ENCODE results near the gene THOC3. TPM values are rescaled to one million over a fixed set of nuclear protein-coding genes. Genes with fewer than 3 reads are reported as not detected.
"Not testable (repeated sequence)": the region's sequence is repeated elsewhere in the genome, so short reads cannot be mapped to it uniquely, and the experiment has no call there.

The THOC3 gene
- total RNA-seq, 1 experiment from 2014 or later: 42.8 TPM

- not testable (repeated sequence) for DNase-seq, H3K36me3 ChIP-seq, H3K4me3 ChIP-seq
Observed at GRCh38 chr5:175952810-175953209, 15.3 kb downstream of the THOC3 start.

GRCh38 chr5:175951339-175951969, 16.7 kb downstream of the THOC3 start:
- not testable (repeated sequence) for H3K4me3 ChIP-seq, H3K9me3 ChIP-seq, H3K27me3 ChIP-seq, H3K36me3 ChIP-seq
- peak; percentile 10 for DNase-seq

More at GRCh38 chr5:175952810-175953209, 15.3 kb downstream of the THOC3 start:
- H3K9me3 ChIP-seq, H3K27me3 ChIP-seq: not testable (repeated sequence)

- DNase-seq, H3K27me3 ChIP-seq, H3K4me3 ChIP-seq, H3K36me3 ChIP-seq, H3K9me3 ChIP-seq: not testable (repeated sequence)
Observed at GRCh38 chr5:175948329-175949108, 19.6 kb downstream of the THOC3 start.

GRCh38 chr5:175943253-175943652, 24.9 kb downstream of the THOC3 start:
- not testable (repeated sequence) for H3K9me3 ChIP-seq, H3K4me3 ChIP-seq, H3K27me3 ChIP-seq, H3K36me3 ChIP-seq, DNase-seq

DNA sequence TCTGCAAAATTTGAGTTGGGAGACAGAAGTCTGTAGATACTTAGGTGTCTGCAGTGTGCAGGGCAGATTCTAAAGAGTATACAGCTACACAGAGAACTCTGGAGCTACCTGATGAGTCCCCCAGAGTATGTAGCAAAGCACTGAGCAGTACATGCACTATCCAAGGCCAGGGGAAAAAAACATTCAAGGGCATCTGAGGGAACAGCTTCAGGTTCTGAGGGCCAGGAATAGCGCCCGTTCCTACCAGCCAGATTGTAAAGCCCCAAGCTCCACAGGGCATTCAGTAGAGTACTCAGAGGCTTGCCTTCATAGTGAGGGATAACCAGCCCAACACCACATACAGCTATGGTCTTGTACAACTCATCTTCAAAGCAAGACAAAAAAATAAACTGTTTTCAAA, 27.5 kb downstream of the THOC3 start:
- not testable (repeated sequence) for H3K36me3 ChIP-seq, H3K9me3 ChIP-seq, DNase-seq, H3K27me3 ChIP-seq, H3K4me3 ChIP-seq

DNA sequence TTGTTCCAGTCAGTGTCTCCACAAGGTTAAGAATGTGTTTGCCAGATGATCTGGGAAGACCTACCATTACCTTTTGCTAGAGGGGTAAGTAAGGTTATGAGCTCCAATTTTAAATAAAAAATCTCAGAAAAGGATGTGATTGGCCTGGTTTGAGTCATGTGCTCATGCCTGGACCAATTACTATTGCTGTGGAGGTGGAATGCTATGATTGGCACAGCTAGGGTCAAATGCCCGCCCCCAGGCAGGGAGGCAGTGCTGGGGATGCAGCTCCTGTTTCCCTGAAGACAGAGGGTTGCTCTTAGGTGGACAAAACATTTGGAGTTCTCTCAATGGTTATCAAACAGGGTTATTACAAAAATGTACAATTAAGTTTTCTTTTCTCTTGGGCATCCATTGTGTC, 29.6 kb downstream of the THOC3 start:
- H3K36me3 ChIP-seq, H3K4me3 ChIP-seq, DNase-seq, H3K9me3 ChIP-seq, H3K27me3 ChIP-seq: not testable (repeated sequence)

DNA sequence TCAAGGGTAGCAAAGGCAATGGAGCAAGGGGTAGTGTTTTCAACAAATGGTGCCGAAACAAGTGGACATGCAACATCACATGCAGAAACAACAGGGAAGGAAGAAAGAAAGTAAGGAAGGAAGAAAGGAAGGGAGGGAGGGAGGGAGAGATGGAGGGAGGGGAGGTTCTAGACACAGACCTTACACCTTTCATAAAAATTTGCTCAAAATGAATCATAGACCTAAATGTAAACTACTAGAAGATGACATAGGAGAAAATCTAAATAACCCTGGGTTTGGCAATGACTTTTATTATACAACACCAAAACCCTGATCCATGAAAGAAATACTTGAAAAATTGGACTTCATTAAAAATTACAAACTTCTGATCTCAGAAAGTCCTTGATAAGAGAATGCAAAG, 39.4 kb downstream of the THOC3 start:
- not testable (repeated sequence) for H3K27me3 ChIP-seq, DNase-seq, H3K4me3 ChIP-seq, H3K9me3 ChIP-seq, H3K36me3 ChIP-seq

DNA sequence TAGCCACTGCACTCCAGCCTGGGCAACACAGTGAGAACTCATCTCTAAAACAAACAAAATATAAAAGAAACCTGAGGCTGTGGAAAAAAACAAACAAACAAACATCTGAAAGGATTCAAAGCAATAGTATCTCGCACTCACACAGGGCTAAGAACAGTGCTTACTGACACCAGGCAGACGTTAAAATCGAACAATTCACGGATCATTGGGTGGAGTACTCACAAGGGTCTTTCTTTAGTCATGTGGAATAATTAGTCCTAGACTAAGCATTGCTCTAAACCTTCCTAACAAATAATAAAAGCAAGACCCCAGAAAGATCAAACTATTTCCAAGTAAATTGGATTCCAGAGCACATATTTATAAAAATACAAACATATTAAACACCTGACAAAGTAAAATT, 43.0 kb downstream of the THOC3 start:
- not testable (repeated sequence) for H3K9me3 ChIP-seq, H3K27me3 ChIP-seq, H3K4me3 ChIP-seq, DNase-seq, H3K36me3 ChIP-seq

GRCh38 chr5:175922192-175922885, 45.8 kb downstream of the THOC3 start:
- H3K36me3 ChIP-seq: no peaks in the 10 kb centered on the region
- no peak overlapping the region for H3K4me3 ChIP-seq
- H3K9me3 ChIP-seq: peaks cover 3% of the 10 kb centered on the region
- peak; percentile 91 for DNase-seq
- H3K27me3 ChIP-seq: no peaks in the 10 kb centered on the region

GRCh38 chr5:175921061-175921730, 46.9 kb downstream of the THOC3 start:
- Histone ChIP-seq H3K9me3 (peaks cover 3% of the 10 kb centered on the region), H3K4me3 (no peak overlapping the region), H3K36me3 (no peaks in the 10 kb centered on the region), H3K27me3 (no peaks in the 10 kb centered on the region)
- DNase-seq: no peak

GRCh38 chr5:175920231-175920811, 47.8 kb downstream of the THOC3 start:
- Histone ChIP-seq H3K9me3 (peaks cover 3% of the 10 kb centered on the region), H3K36me3 (no peaks in the 10 kb centered on the region), H3K27me3 (no peaks in the 10 kb centered on the region), H3K4me3 (no peak overlapping the region)
- DNase-seq: peak; percentile 92

GRCh38 chr5:175915066-175916037, 52.8 kb downstream of the THOC3 start:
- H3K27me3 ChIP-seq, DNase-seq, H3K4me3 ChIP-seq, H3K9me3 ChIP-seq, H3K36me3 ChIP-seq: not testable (repeated sequence)

GRCh38 chr5:175913835-175914672, 54.1 kb downstream of the THOC3 start:
- not testable (repeated sequence) for H3K4me3 ChIP-seq, H3K9me3 ChIP-seq, H3K36me3 ChIP-seq, H3K27me3 ChIP-seq, DNase-seq

- H3K9me3 ChIP-seq, H3K4me3 ChIP-seq, DNase-seq, H3K36me3 ChIP-seq, H3K27me3 ChIP-seq: not testable (repeated sequence)
Observed at GRCh38 chr5:175910072-175910471, 58.0 kb downstream of the THOC3 start.

Data from MG63 (cell line).